Spleen (tissue), 11 donors: ENCODE measurements around the gene NHP2. TPM values are rescaled to one million over a fixed set of nuclear protein-coding genes. Genes with fewer than 3 reads are reported as not detected.
A peak's percentile ranks its signal among the peaks of the same experiment; 100 is the strongest.

Experiments
- DNase-seq: peaks from one replicate; pipeline ENCODE4 v3.0.0-alpha.2; 2020
- H3K27ac ChIP-seq, 8 donors: fragments of 200-600 bp; sonication (generic) in 7 of 8; 1 replicate in 4 of 8; 2 replicates in 4 of 8; pipeline versions ENCODE4 v1.5.0 to v1.8.0; 2016 to 2021; ENCODE audit warnings: inconsistent platforms in 4 of 8, mild to moderate bottlenecking in 4 of 8, moderate library complexity in 1 of 8
- H3K27me3 ChIP-seq, 7 donors: fragments of 200-600 bp; sonication (generic) in 6 of 7; replicated peaks in 1 of 7; 1 replicate in 4 of 7; 2 replicates in 3 of 7; pipeline versions ENCODE4 v1.5.0 to v1.8.0; 2016 to 2021; ENCODE audit warnings: inconsistent platforms in 3 of 7, mild to moderate bottlenecking in 1 of 7
- H3K36me3 ChIP-seq, 6 donors: fragments of 200-600 bp; sonication (generic) in 5 of 6; 1 replicate in 4 of 6; 2 replicates in 2 of 6; pipeline versions ENCODE4 v1.5.0 to v1.8.0; 2016 to 2021; ENCODE audit warnings: inconsistent platforms in 2 of 6
- H3K4me1 ChIP-seq, 6 donors: fragments of 200-600 bp; sonication (generic) in 5 of 6; 1 replicate in 3 of 6; 2 replicates in 3 of 6; pipeline versions ENCODE4 v1.5.0 to v1.8.0; 2016 to 2021; ENCODE audit warnings: inconsistent platforms in 3 of 6
- H3K4me3 ChIP-seq, 8 donors: fragments of 200-600 bp; sonication (generic) in 7 of 8; 1 replicate in 4 of 8; 2 replicates in 4 of 8; pipeline versions ENCODE4 v1.5.0 to v1.8.0; 2016 to 2021; ENCODE audit warnings: inconsistent platforms in 4 of 8, mild to moderate bottlenecking in 4 of 8, moderate library complexity in 2 of 8
- H3K9me3 ChIP-seq, 8 donors: fragments of 200-600 bp; sonication (generic) in 7 of 8; 1 replicate in 4 of 8; 2 replicates in 4 of 8; pipeline versions ENCODE4 v1.5.0 to v1.8.0; 2016 to 2021; ENCODE audit warnings: inconsistent platforms in 4 of 8
- POLR2A ChIP-seq, 3 donors: fragments of 450-650 bp; IDR thresholded peaks; one replicate each; pipeline ENCODE4 v1.5.1; 2017; ENCODE audit warnings: antibody characterized with exemption in 3 of 3, mild to moderate bottlenecking in 1 of 3
- POLR2AphosphoS5 ChIP-seq, 3 donors: sonication (generic); formaldehyde crosslinking; IDR thresholded peaks; one replicate each; pipeline ENCODE4 v1.5.1; 2017; ENCODE audit warnings: antibody characterized with exemption in 3 of 3
- WGBS, 5 donors: extraction: QIAGEN DNeasy Blood & Tissue Kit in 3 of 5; methylation state at CpG; one replicate each; pipeline versions ENCODE4 v1.1.5 to v1.1.7; 2013 to 2018; 5-methylcytosine and 5-hydroxymethylcytosine counted together
- intact Hi-C: fragments of 100-400 bp; cut with DNase I; formaldehyde crosslinking; loops from one replicate; pipeline ENCODE4 v1.15.0; 2023; ENCODE audit warnings: low total_unique reads
- polyA plus RNA-seq, 3 donors: library from polyadenylated mRNA; stranded (reverse); fragments of 200-250 nt; gene quantifications; one replicate each; pipeline ENCODE4 v1.2.1, GENCODE V29; 2013
- total RNA-seq, 7 donors: library from RNA; depleted of rRNA in 3 of 7; stranded (reverse); fragments of >200 nt in 3 of 7; fragmentation: NEBNext Ultra II Directional in 4 of 7; extraction: Animal tissue kit (Norgen Biotek cat#: 25700) in 4 of 7; gene quantifications; one replicate each; pipeline versions ENCODE4 v1.1.0 to v1.2.1, GENCODE V29; 2016 to 2021
- TF ChIP-seq, protein P1 (sequence below), 11 experiments: fragments of 200-600 bp in 7 of 11; fragments of 450-650 bp in 4 of 11; sonication (generic) in 4 of 11; IDR thresholded peaks in 8 of 11; conservative IDR thresholded peaks in 3 of 11; 1 replicate in 7 of 11; 2 replicates in 4 of 11; pipeline versions ENCODE4 v1.4.0 to v1.8.0; 2016 to 2021; ENCODE audit warnings: antibody characterized with exemption in 11 of 11, inconsistent platforms in 4 of 11, mild to moderate bottlenecking in 1 of 11
- donor health status: healthy with polysubstance abuse.
- donor health status: DM: no; HTN: no; CAD: no; lungs with moderate emphysema.
- donor health status: DM: no; HTN: no; CAD: no.
- donor health status: Bipolar disorder and iron deficiency.
- donor health status: healthy.
- donor health status: DM: no; HTN: no; CAD: no.
- donor health status: DM: yes; HTN: yes; CAD: no.

The NHP2 gene
- total and polyA plus RNA-seq, 10 donors, result 53.7 to 162 (median 98.2) TPM

DNA sequence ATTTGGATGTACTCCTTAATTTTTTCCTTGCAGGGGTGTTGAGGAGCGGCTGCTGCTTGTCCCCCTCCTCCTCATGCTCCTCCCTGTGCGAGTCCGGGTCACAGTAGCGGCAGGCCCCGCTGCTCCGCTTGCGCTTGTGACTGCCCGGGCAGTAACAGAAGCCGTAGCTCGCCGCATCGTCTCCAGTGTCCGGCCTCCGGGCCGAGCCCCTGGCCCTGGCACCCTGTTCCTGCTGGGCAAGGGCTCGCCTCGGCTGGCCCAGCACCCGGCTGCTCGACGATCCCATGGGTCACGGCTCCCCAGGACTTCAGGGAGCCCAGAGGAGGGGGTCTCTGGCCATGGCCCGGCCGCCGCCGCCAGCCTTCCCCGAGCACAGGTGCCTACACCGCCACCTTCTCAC, 33.3 kb upstream of the NHP2 start, which contains the start of gene GMCL2:
Gene GMCL2 (minus strand): TSS at position 358 of the 400 bp plus-strand sequence. CDS start 72 bp downstream, at position 286.
- Histone ChIP-seq H3K36me3 (no peaks in the 10 kb centered on the region), H3K27me3 (peaks cover 0 to 21% (median 0%) of the 10 kb centered on the region in 7 donors), H3K4me3 (no peak within 1 kb of the TSS), H3K27ac (no peak within 1 kb of the TSS), H3K9me3 (no peaks in the 10 kb centered on the region), H3K4me1 (peaks cover 0 to 9% (median 2%) of the 10 kb centered on the region in 6 donors)
- TF ChIP-seq POLR2A (IDR thresholded peaks at IDR 0.05) (no peak), POLR2AphosphoS5 (IDR thresholded peaks at IDR 0.05) (no peak)
- TF ChIP-seq, protein P1, sequence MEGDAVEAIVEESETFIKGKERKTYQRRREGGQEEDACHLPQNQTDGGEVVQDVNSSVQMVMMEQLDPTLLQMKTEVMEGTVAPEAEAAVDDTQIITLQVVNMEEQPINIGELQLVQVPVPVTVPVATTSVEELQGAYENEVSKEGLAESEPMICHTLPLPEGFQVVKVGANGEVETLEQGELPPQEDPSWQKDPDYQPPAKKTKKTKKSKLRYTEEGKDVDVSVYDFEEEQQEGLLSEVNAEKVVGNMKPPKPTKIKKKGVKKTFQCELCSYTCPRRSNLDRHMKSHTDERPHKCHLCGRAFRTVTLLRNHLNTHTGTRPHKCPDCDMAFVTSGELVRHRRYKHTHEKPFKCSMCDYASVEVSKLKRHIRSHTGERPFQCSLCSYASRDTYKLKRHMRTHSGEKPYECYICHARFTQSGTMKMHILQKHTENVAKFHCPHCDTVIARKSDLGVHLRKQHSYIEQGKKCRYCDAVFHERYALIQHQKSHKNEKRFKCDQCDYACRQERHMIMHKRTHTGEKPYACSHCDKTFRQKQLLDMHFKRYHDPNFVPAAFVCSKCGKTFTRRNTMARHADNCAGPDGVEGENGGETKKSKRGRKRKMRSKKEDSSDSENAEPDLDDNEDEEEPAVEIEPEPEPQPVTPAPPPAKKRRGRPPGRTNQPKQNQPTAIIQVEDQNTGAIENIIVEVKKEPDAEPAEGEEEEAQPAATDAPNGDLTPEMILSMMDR (IDR thresholded peaks at IDR 0.05 in 8 of 11, conservative IDR thresholded peaks at IDR 0.05 in 3 of 11), result no peak
- WGBS, 5 donors, result 89 to 94% (median 90%) methylated on average over 25 to 27 of the region's 27 CpGs
- DNase-seq, result no peak
- intact Hi-C loops, result no loop called here

DNA sequence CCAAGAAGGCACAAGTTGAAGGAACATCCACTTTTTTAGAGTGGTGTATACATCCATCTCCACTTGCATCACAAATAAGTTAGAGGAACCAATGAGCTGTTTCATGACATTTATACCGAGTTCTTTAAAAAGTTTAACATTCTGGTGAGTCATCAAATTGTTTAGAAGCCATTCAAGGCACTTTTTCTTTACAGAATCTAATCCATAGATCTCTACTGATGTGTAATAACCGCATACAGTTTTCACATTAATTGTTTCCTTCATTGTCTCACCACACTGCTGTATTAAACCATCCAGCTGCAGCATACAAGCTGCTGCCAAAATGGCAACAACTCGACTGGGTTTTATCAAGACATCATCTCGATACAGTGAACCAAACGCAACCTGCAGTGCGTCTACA, 32.7 kb upstream of the NHP2 start:
- no peak for TF ChIP-seq POLR2A (IDR thresholded peaks at IDR 0.05)
- TF ChIP-seq, protein P1 (IDR thresholded peaks at IDR 0.05 in 8 of 11, conservative IDR thresholded peaks at IDR 0.05 in 3 of 11), result no peak
- TF ChIP-seq POLR2AphosphoS5 (IDR thresholded peaks at IDR 0.05), result no peak
- 65 to 72% (median 70%) methylated on average over 6 of the region's 6 CpGs for WGBS, 5 donors
- no peak overlapping the region for H3K4me3 ChIP-seq
- peaks cover 0 to 11% (median 2%) of the 10 kb centered on the region in 6 donors for H3K4me1 ChIP-seq
- no peaks in the 10 kb centered on the region for H3K9me3 ChIP-seq
- H3K36me3 ChIP-seq, result no peaks in the 10 kb centered on the region
- H3K27me3 ChIP-seq, result peaks cover 0 to 16% (median 0%) of the 10 kb centered on the region in 7 donors
- intact Hi-C loops, result no loop called here
- DNase-seq, result no peak
- H3K27ac ChIP-seq, result no peak overlapping the region

DNA sequence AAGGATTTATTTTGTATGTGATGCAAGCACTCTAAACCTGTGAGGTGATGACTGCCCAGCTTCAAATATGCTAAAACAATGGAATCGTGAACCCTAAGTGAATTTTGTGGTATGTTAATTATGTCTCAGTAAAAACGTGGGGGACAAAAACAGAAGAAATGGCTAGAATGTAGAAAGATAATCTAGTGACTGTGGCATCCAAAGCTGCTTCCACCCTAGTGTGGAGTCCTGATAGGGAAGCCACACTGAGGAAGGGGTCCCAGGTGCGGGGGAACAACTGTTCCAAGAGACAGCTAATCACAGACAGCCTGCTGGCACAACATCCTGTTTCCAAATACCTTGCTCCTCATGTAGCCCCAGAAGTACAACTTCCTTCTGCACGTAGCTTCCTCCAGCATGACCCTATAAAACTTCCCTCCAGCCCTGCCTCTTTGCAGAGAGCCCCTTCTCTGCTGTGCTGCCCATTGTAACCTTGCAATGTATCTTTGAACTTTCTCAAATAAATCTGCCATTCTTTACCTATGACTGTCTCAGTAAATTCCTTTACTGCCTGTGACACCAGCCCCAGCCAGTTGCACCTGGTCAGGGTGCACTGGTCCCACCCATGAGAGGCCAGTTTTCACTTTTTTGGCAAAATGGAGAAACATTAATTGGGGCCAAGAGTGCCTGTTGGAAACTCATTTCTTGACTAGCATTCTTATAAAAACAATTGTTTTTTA, 28.6 kb upstream of the NHP2 start:
- 12 to 22% (median 16%) methylated on average over 4 of the region's 4 CpGs for WGBS, 5 donors
- no peak for DNase-seq
- TF ChIP-seq, protein P1 (IDR thresholded peaks at IDR 0.05 in 8 of 11, conservative IDR thresholded peaks at IDR 0.05 in 3 of 11), result no peak
- no peak for TF ChIP-seq POLR2AphosphoS5 (IDR thresholded peaks at IDR 0.05)
- TF ChIP-seq POLR2A (IDR thresholded peaks at IDR 0.05), result no peak

DNA sequence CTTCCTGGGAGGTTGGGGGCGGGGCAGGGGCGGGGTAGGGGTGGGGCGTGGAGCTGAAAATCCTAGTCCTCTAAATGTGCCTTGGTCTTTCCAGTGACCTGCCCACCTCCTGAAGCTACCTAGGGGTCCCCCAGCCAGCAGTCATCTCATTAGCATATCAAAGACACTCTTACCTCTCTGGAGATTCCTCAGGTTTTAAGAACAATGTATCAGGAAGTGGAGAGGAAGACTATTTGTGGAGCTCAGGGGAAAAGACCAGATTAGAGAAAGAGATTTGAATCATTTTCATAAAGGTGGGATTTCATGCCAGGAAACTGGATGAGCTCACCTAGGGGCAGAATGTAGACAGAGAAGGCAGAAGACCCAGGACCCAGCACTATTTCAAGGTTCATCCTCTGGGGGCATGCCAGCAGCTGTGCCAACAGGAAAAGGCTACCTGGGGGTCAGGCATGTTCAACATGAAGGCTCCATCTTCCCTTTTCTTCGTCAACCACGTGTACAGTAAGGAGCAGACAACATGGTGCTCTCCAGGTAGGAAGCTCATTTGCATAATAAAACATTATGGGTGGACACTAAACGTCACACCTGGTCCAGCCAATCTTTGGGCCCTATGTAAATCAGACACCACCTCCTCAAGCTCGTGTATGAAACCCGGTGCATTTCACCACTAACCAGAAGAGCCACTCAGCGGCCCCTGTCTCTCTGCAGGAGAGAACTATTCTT, 26.6 kb upstream of the NHP2 start:
- peaks cover 0 to 11% (median 2%) of the 10 kb centered on the region in 6 donors for H3K4me1 ChIP-seq
- H3K36me3 ChIP-seq, result no peaks in the 10 kb centered on the region
- peaks cover 0 to 4% (median 0%) of the 10 kb centered on the region in 7 donors for H3K27me3 ChIP-seq
- no peak overlapping the region for H3K4me3 ChIP-seq
- WGBS, 5 donors, result 59 to 82% (median 67%) methylated on average over 9 of the region's 9 CpGs
- intact Hi-C loops, result no loop called here
- TF ChIP-seq, protein P1 (IDR thresholded peaks at IDR 0.05 in 8 of 11, conservative IDR thresholded peaks at IDR 0.05 in 3 of 11), result no peak
- H3K9me3 ChIP-seq, result no peaks in the 10 kb centered on the region
- H3K27ac ChIP-seq, result no peak overlapping the region
- no peak for DNase-seq

More for the DNA sequence above, 28.6 kb upstream of the NHP2 start:
- H3K27ac ChIP-seq, result peak overlapping the region in 4 of 8 donors; percentile 3 to 51 (median 28)
- intact Hi-C loops, result no loop called here
- H3K4me1 ChIP-seq, result peaks cover 0 to 11% (median 2%) of the 10 kb centered on the region in 6 donors
- peaks cover 0 to 4% (median 0%) of the 10 kb centered on the region in 7 donors for H3K27me3 ChIP-seq
- H3K36me3 ChIP-seq, result no peaks in the 10 kb centered on the region
- no peaks in the 10 kb centered on the region for H3K9me3 ChIP-seq
- no peak overlapping the region for H3K4me3 ChIP-seq
